WTC11 (cell line): ENCODE results near the gene ZCCHC10.
"Not testable (repeated sequence)": the region's sequence is repeated elsewhere in the genome, so short reads cannot be mapped to it uniquely, and the experiment has no call there.

Experiments
- ATF1 ChIP-seq: sonication (generic); formaldehyde crosslinking; IDR thresholded peaks from 2 replicates; pipeline ENCODE4 v1.8.1; 2023; ENCODE audit warnings: mild to moderate bottlenecking, moderate library complexity, missing genetic modification reagents
- ATF6 ChIP-seq: sonication (generic); formaldehyde crosslinking; IDR thresholded peaks from 2 replicates; pipeline ENCODE4 v1.8.1; 2023; ENCODE audit warnings: mild to moderate bottlenecking, missing genetic modification reagents
- CTCF ChIP-seq: fragments of 200-600 bp; IDR thresholded peaks from 2 replicates; pipeline ENCODE4 v1.8.0; 2022; ENCODE audit warnings: antibody characterized with exemption
- ETV6 ChIP-seq: sonication (generic); formaldehyde crosslinking; IDR thresholded peaks from 2 replicates; pipeline ENCODE4 v1.8.1; 2022; ENCODE audit warnings: mild to moderate bottlenecking, missing genetic modification reagents
- SP1 ChIP-seq: sonication (generic); formaldehyde crosslinking; conservative IDR thresholded peaks from 2 replicates; pipeline ENCODE4 v1.8.1; 2022; ENCODE audit warnings: missing genetic modification reagents
- ZBTB43 ChIP-seq: sonication (generic); formaldehyde crosslinking; IDR thresholded peaks from 2 replicates; pipeline ENCODE4 v1.8.1; 2023; ENCODE audit warnings: mild to moderate bottlenecking, missing genetic modification reagents

- TF ChIP-seq ATF6 (CRISPR knock-in tag); CTCF; ZBTB43; ATF1; ETV6 (CRISPR knock-in tag); SP1: not testable (repeated sequence)
Observed at GRCh38 chr5:132956166-132956799, 70.1 kb downstream of the ZCCHC10 start.
